DND-41 (cell line): ENCODE measurements around the gene CDX1.

ENCODE experiments used
- ATAC-seq: fragments of 200-7000 bp; cut with Tn5 transposase; 3 replicates; pipeline ENCODE4 v1.9.1; 2021; ENCODE audit warnings: low read depth; ENCODE audit not compliant: insufficient read depth
- DNase-seq: peaks from one replicate; pipeline ENCODE4 v3.0.0-alpha.2; 2020
- H2AFZ ChIP-seq: 2 replicates; pipeline ENCODE4 v1.6.0; 2012; ENCODE audit warnings: low read depth, low read length
- H3K27ac ChIP-seq: 2 replicates; pipeline ENCODE4 v1.5.1; 2012; ENCODE audit warnings: low read length, inconsistent platforms
- H3K27me3 ChIP-seq: fragments of 200-600 bp; sonication (generic); 2 replicates; pipeline ENCODE4 v1.6.0; 2012; ENCODE audit warnings: low read length, mild to moderate bottlenecking, inconsistent platforms; ENCODE audit not compliant: insufficient read depth, poor library complexity
- H3K36me3 ChIP-seq: 2 replicates; pipeline ENCODE4 v1.5.1; 2012; ENCODE audit warnings: low read length, inconsistent platforms; ENCODE audit not compliant: insufficient read depth
- H3K4me1 ChIP-seq: 2 replicates; pipeline ENCODE4 v1.5.1; 2012; ENCODE audit warnings: mild to moderate bottlenecking, low read length; ENCODE audit not compliant: insufficient read depth
- H3K4me2 ChIP-seq: 2 replicates; pipeline ENCODE4 v1.6.0; 2012; ENCODE audit warnings: mild to moderate bottlenecking, moderate library complexity, low read length, inconsistent platforms; ENCODE audit not compliant: insufficient read depth
- H3K4me3 ChIP-seq, 2 experiments: fragments of 200-600 bp in 1 of 2; shearing (Covaris generic) in 1 of 2; 2 replicates each; pipeline ENCODE4 v1.5.1; 2012 to 2016; ENCODE audit warnings: inconsistent platforms in 2 of 2, low read length in 2 of 2, mild to moderate bottlenecking in 2 of 2, low read depth in 1 of 2, moderate library complexity in 1 of 2
- H3K79me2 ChIP-seq: 2 replicates; pipeline ENCODE4 v1.6.0; 2012; ENCODE audit warnings: low read length, inconsistent platforms; ENCODE audit not compliant: insufficient read depth
- H3K9ac ChIP-seq: 2 replicates; pipeline ENCODE4 v1.6.0; 2012; ENCODE audit warnings: low read depth, mild to moderate bottlenecking, inconsistent platforms, low read length, moderate library complexity
- H3K9me3 ChIP-seq: 2 replicates; pipeline ENCODE4 v1.5.1; 2012; ENCODE audit warnings: low read length, moderate library complexity, mild to moderate bottlenecking, inconsistent platforms; ENCODE audit not compliant: insufficient read depth, severe bottlenecking
- H4K20me1 ChIP-seq: 2 replicates; pipeline ENCODE4 v1.6.0; 2012; ENCODE audit warnings: low read length; ENCODE audit not compliant: insufficient read depth
- EZH2 ChIP-seq: IDR thresholded peaks from 3 replicates; pipeline ENCODE4 v1.6.1; 2012; ENCODE audit warnings: borderline replicate concordance, low read depth, mild to moderate bottlenecking, moderate library complexity, low read length, inconsistent platforms; ENCODE audit not compliant: severe bottlenecking
- TF ChIP-seq, protein P1 (sequence below): IDR thresholded peaks from 2 replicates; pipeline ENCODE4 v1.5.1; 2012; ENCODE audit warnings: borderline replicate concordance, low read length, moderate library complexity, mild to moderate bottlenecking; ENCODE audit not compliant: poor library complexity, severe bottlenecking; ENCODE audit errors: extremely low read depth

The CDX1 gene

DNA sequence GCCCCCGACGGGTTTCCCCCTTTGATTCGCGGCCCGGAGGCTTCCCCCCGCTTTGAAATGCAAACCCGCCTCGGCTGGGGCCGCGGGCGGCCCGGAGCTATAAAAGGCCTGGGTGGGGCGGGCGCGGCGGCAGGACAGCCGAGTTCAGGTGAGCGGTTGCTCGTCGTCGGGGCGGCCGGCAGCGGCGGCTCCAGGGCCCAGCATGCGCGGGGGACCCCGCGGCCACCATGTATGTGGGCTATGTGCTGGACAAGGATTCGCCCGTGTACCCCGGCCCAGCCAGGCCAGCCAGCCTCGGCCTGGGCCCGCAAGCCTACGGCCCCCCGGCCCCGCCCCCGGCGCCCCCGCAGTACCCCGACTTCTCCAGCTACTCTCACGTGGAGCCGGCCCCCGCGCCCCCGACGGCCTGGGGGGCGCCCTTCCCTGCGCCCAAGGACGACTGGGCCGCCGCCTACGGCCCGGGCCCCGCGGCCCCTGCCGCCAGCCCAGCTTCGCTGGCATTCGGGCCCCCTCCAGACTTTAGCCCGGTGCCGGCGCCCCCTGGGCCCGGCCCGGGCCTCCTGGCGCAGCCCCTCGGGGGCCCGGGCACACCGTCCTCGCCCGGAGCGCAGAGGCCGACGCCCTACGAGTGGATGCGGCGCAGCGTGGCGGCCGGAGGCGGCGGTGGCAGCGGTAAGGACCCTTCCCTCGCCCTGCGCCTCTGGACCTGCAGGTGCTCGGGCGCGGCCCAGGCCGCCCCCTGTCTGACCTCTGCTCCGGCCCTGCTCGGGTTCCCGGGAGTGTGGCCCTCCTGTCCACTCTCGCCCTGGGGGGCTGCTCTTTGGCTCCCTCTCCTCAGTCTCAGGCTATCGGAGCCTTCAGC is at the start of gene CDX1:
Gene CDX1 (plus strand): TSS at position 129 of the 862 bp plus-strand sequence. CDS start 99 bp downstream, at position 228.
- peaks cover 3% of the 10 kb centered on the region; the same call in 1 of the 2 replicates for H4K20me1 ChIP-seq
- no peaks in the 10 kb centered on the region for H3K9me3 ChIP-seq
- H3K27me3 ChIP-seq, result peaks cover 8% of the 10 kb centered on the region
- DNase-seq (no peak), ATAC-seq (no peak)
- H3K36me3 ChIP-seq, result no peaks in the 10 kb centered on the region
- no peaks in the 10 kb centered on the region for H3K79me2 ChIP-seq
- no peak within 1 kb of the TSS for H3K4me3 ChIP-seq
- H3K9ac ChIP-seq, result no peak within 1 kb of the TSS
- peaks cover 5% of the 10 kb centered on the region for H3K4me1 ChIP-seq
- TF ChIP-seq EZH2, result no peak
- TF ChIP-seq, protein P1, sequence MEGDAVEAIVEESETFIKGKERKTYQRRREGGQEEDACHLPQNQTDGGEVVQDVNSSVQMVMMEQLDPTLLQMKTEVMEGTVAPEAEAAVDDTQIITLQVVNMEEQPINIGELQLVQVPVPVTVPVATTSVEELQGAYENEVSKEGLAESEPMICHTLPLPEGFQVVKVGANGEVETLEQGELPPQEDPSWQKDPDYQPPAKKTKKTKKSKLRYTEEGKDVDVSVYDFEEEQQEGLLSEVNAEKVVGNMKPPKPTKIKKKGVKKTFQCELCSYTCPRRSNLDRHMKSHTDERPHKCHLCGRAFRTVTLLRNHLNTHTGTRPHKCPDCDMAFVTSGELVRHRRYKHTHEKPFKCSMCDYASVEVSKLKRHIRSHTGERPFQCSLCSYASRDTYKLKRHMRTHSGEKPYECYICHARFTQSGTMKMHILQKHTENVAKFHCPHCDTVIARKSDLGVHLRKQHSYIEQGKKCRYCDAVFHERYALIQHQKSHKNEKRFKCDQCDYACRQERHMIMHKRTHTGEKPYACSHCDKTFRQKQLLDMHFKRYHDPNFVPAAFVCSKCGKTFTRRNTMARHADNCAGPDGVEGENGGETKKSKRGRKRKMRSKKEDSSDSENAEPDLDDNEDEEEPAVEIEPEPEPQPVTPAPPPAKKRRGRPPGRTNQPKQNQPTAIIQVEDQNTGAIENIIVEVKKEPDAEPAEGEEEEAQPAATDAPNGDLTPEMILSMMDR, result no peak
- H3K27ac ChIP-seq, result no peak within 1 kb of the TSS
- H3K4me2 ChIP-seq, result no peak within 1 kb of the TSS
- no peak within 1 kb of the TSS for H2AFZ ChIP-seq

- Histone ChIP-seq H3K79me2 (no peaks in the 10 kb centered on the region), H3K27me3 (no peaks in the 10 kb centered on the region), H3K27ac (no peak overlapping the region), H3K4me2 (no peak overlapping the region), H3K9ac (no peak overlapping the region), H3K36me3 (no peaks in the 10 kb centered on the region), H3K9me3 (no peaks in the 10 kb centered on the region), H3K4me3 (no peak overlapping the region), H3K4me1 (no peaks in the 10 kb centered on the region), H4K20me1 (no peaks in the 10 kb centered on the region), H2AFZ (no peak overlapping the region)
- ATAC-seq (no peak), DNase-seq (no peak)
- TF ChIP-seq, protein P1, result no peak
- no peak for TF ChIP-seq EZH2
These were observed 48.5 kb upstream of the CDX1 start for GRCh38 chr5:150117945-150118560.

GRCh38 chr5:150118561-150119229 is 47.9 kb upstream of the CDX1 start:
- DNase-seq, result no peak
- no peak overlapping the region for H2AFZ ChIP-seq
- H3K27ac ChIP-seq, result no peak overlapping the region
- H3K27me3 ChIP-seq, result no peaks in the 10 kb centered on the region
- H4K20me1 ChIP-seq, result no peaks in the 10 kb centered on the region
- no peak overlapping the region for H3K4me3 ChIP-seq
- no peak overlapping the region for H3K4me2 ChIP-seq
- no peaks in the 10 kb centered on the region for H3K36me3 ChIP-seq
- H3K79me2 ChIP-seq, result no peaks in the 10 kb centered on the region
- no peaks in the 10 kb centered on the region for H3K9me3 ChIP-seq
- no peaks in the 10 kb centered on the region for H3K4me1 ChIP-seq
- TF ChIP-seq, protein P1, result no peak
- TF ChIP-seq EZH2, result no peak
- no peak for ATAC-seq
- no peak overlapping the region for H3K9ac ChIP-seq
